ENCODE results near the gene NBPF1.
"Not testable (repeated sequence)": the region's sequence is repeated elsewhere in the genome, so short reads cannot be mapped to it uniquely, and the experiment has no call there.

The NBPF1 gene

DNA sequence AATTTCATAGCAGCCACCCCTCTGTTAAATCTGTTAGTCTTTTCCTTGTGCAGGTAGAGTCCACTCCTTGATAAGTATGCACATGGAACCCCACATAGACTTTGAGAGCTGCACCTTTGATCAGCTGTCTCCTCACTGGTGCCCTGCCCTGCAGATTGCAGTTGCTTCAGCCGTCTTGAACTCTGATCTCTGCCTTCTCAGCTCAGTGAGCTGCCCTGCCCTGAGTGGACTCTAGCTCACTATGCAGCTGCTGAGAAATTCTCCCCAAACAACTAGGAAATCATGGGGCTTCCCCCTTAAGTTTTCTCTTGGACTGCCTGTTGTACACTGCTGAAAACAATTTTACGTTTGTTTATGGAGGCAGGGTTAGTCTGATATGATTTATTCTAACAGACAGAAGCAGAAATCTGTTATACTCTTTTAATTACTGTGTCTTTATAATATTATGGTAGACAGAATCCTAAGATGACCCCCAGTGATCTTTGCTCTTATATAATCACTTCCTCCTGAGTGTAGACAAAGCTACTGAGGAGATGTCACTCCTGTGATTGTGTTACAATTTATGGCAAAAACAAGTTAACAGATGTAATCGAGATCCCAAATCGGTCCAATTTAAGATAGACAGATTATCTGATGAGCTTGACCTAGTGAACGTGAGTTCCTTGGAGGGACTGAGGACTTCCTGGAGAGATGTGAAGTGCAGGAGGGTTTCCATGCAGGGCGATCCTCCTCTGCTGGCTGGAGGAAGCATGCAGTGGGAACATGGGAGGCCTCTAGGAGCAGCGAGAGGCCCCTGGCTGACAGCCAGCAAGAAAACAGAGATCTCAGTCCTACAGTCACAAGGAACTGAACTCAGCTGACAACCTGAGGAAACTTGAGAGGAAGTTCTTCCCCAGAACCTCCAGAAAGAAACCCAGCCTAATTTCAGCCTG is 12.2 kb downstream of the NBPF1 start:
- H3K9me2 ChIP-seq (ENCODE audit: low read depth, low read length); H3K27me3 ChIP-seq (ENCODE audit: insufficient read depth, low read length); H4K20me1 ChIP-seq (ENCODE audit: insufficient read depth, low read length); H3K36me3 ChIP-seq (ENCODE audit: insufficient read depth, low read length); H3K9ac ChIP-seq (ENCODE audit: low read length); H3K4me1 ChIP-seq (ENCODE audit: insufficient read depth, low read length, severe bottlenecking); H3K4me3 ChIP-seq (ENCODE audit: low read depth, low read length, poor library complexity, severe bottlenecking); H3F3A ChIP-seq (ENCODE audit: insufficient read depth, low read length); H3K9me3 ChIP-seq (ENCODE audit: low read length); H3K79me2 ChIP-seq (ENCODE audit: insufficient read depth, low read length); H3K4me2 ChIP-seq (ENCODE audit: low read length); H3K27ac ChIP-seq (ENCODE audit: low read depth, low read length, poor library complexity, severe bottlenecking); H2AFZ ChIP-seq (ENCODE audit: low read length): not testable (repeated sequence)

DNA sequence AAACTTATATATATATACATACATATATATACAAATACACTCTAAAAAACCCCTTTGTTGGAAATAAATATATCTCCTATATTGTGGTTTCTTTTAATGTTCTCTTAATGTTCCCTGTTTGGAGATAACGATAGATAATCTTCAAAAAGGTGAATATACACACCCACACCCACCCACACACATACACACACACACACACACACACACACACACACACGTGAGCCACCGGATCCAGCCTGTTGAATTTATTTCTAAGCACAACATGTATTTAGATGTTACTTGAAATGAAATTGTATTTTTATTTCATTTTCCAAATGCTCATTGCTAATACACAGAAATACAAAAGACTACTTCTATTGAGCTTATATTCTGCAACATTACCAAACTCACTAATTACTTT is 14.0 kb downstream of the NBPF1 start:
- H3K4me1 ChIP-seq (ENCODE audit: insufficient read depth, low read length, severe bottlenecking); H4K20me1 ChIP-seq (ENCODE audit: insufficient read depth, low read length); H3K4me2 ChIP-seq (ENCODE audit: low read length); H3K4me3 ChIP-seq (ENCODE audit: low read depth, low read length, poor library complexity, severe bottlenecking); H3K9me2 ChIP-seq (ENCODE audit: low read depth, low read length); H3K36me3 ChIP-seq (ENCODE audit: insufficient read depth, low read length); H3K9ac ChIP-seq (ENCODE audit: low read length); H3K27me3 ChIP-seq (ENCODE audit: insufficient read depth, low read length); H2AFZ ChIP-seq (ENCODE audit: low read length); H3F3A ChIP-seq (ENCODE audit: insufficient read depth, low read length); H3K9me3 ChIP-seq (ENCODE audit: low read length); H3K27ac ChIP-seq (ENCODE audit: low read depth, low read length, poor library complexity, severe bottlenecking); H3K79me2 ChIP-seq (ENCODE audit: insufficient read depth, low read length): not testable (repeated sequence)

DNA sequence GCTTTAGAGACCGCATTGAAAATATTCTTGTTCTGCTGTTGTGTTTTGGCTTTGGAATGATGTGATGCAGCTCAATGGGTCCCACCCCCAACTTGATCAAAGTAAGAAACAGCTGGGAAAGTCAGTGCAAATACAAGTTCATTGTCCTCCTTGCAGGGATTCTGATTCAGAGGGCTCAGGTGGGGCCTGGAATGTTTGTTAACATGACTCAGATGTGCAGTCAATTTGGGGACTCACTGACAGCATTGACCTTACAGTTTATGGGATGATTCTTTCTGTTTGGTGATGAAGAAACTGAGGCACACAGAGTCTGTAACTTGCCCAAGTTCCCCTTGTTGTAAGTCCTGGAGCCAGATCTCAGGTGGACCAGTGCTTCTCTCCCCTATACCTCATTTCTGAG is 18.1 kb downstream of the NBPF1 start:
- H3F3A ChIP-seq (ENCODE audit: insufficient read depth, low read length); H3K27ac ChIP-seq (ENCODE audit: low read depth, low read length, poor library complexity, severe bottlenecking): not testable (repeated sequence)

DNA sequence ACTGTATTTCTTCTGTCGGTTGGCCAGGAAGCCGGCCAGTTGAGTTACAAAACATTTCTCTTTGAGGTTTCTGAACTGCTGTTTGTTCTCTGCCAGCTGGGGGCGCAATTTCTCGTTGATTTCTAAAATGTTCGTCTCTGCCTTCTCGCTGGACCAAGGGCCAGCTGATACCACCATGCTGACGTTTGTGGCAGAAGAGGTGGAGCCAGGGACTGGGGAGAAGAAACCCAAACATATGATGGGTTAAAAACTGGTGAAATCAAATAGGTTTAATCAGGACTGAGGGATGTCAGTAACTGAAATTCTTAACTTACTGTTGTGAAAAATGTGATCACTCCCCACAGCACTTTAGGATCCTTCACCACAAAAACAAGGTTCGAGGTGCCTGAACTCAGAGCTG is 21.5 kb downstream of the NBPF1 start:
- not testable (repeated sequence) for H3K9me3 ChIP-seq (ENCODE audit: low read length); H3K27me3 ChIP-seq (ENCODE audit: insufficient read depth, low read length); H3K4me3 ChIP-seq (ENCODE audit: low read depth, low read length, poor library complexity, severe bottlenecking); H3K4me1 ChIP-seq (ENCODE audit: insufficient read depth, low read length, severe bottlenecking); H3K9ac ChIP-seq (ENCODE audit: low read length); H4K20me1 ChIP-seq (ENCODE audit: insufficient read depth, low read length); H3K36me3 ChIP-seq (ENCODE audit: insufficient read depth, low read length); H3K27ac ChIP-seq (ENCODE audit: low read depth, low read length, poor library complexity, severe bottlenecking); H3K9me2 ChIP-seq (ENCODE audit: low read depth, low read length); H3K79me2 ChIP-seq (ENCODE audit: insufficient read depth, low read length); H3F3A ChIP-seq (ENCODE audit: insufficient read depth, low read length); H3K4me2 ChIP-seq (ENCODE audit: low read length); H2AFZ ChIP-seq (ENCODE audit: low read length)

More for the DNA sequence above, 18.1 kb downstream of the NBPF1 start:
- H3K9me2 ChIP-seq (ENCODE audit: low read depth, low read length); H3K4me3 ChIP-seq (ENCODE audit: low read depth, low read length, poor library complexity, severe bottlenecking); H2AFZ ChIP-seq (ENCODE audit: low read length); H3K36me3 ChIP-seq (ENCODE audit: insufficient read depth, low read length); H3K9ac ChIP-seq (ENCODE audit: low read length); H3K79me2 ChIP-seq (ENCODE audit: insufficient read depth, low read length); H3K4me1 ChIP-seq (ENCODE audit: insufficient read depth, low read length, severe bottlenecking); H3K9me3 ChIP-seq (ENCODE audit: low read length); H4K20me1 ChIP-seq (ENCODE audit: insufficient read depth, low read length); H3K27me3 ChIP-seq (ENCODE audit: insufficient read depth, low read length); H3K4me2 ChIP-seq (ENCODE audit: low read length): not testable (repeated sequence)

DNA sequence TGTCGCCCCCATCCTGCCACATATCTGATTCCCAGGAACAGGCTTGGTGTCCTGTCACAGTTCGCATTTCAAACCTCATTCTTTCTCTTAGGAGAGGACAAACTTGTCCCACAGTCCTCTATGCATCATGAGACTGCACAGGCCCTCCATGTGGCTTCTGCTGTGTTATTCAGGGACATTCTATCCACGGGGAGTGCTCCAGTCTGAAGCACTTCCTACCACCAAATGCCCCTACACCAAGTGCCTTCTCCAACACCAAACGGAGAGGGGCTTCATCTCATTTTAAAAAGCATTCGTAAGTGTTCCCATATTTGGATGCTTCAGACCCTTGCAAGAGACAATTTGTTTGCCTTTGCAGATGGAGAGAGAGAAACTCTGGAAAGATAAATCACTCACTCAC is 25.3 kb downstream of the NBPF1 start:
- H3K4me2 ChIP-seq (ENCODE audit: low read length); H3K27ac ChIP-seq (ENCODE audit: low read depth, low read length, poor library complexity, severe bottlenecking); H4K20me1 ChIP-seq (ENCODE audit: insufficient read depth, low read length); H2AFZ ChIP-seq (ENCODE audit: low read length); H3K9me2 ChIP-seq (ENCODE audit: low read depth, low read length); H3F3A ChIP-seq (ENCODE audit: insufficient read depth, low read length); H3K4me3 ChIP-seq (ENCODE audit: low read depth, low read length, poor library complexity, severe bottlenecking); H3K9me3 ChIP-seq (ENCODE audit: low read length); H3K79me2 ChIP-seq (ENCODE audit: insufficient read depth, low read length); H3K36me3 ChIP-seq (ENCODE audit: insufficient read depth, low read length); H3K9ac ChIP-seq (ENCODE audit: low read length); H3K27me3 ChIP-seq (ENCODE audit: insufficient read depth, low read length); H3K4me1 ChIP-seq (ENCODE audit: insufficient read depth, low read length, severe bottlenecking): not testable (repeated sequence)

DNA sequence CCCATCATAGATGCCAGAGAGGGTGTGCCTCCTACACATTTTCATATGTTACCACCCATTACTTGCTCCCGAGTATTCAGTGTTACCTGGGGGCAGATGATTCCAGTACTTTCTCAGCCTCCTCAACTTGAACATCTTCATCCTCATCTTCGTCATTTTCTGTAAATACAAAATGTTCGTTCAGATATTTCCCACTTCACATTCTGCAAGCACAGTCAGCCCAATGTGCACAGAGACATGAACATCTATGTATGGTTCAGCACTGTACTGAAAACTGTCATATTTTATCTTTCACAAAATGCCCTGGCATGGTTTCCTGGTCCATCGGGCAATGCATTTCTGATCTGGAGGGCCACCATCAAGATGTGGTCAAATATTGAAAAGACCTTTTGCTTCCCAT is 25.7 kb downstream of the NBPF1 start:
- H3K79me2 ChIP-seq (ENCODE audit: insufficient read depth, low read length); H4K20me1 ChIP-seq (ENCODE audit: insufficient read depth, low read length); H3K9ac ChIP-seq (ENCODE audit: low read length); H2AFZ ChIP-seq (ENCODE audit: low read length); H3K4me2 ChIP-seq (ENCODE audit: low read length); H3K4me1 ChIP-seq (ENCODE audit: insufficient read depth, low read length, severe bottlenecking); H3K27me3 ChIP-seq (ENCODE audit: insufficient read depth, low read length); H3K27ac ChIP-seq (ENCODE audit: low read depth, low read length, poor library complexity, severe bottlenecking); H3K9me3 ChIP-seq (ENCODE audit: low read length); H3K4me3 ChIP-seq (ENCODE audit: low read depth, low read length, poor library complexity, severe bottlenecking); H3K9me2 ChIP-seq (ENCODE audit: low read depth, low read length); H3K36me3 ChIP-seq (ENCODE audit: insufficient read depth, low read length); H3F3A ChIP-seq (ENCODE audit: insufficient read depth, low read length): not testable (repeated sequence)

DNA sequence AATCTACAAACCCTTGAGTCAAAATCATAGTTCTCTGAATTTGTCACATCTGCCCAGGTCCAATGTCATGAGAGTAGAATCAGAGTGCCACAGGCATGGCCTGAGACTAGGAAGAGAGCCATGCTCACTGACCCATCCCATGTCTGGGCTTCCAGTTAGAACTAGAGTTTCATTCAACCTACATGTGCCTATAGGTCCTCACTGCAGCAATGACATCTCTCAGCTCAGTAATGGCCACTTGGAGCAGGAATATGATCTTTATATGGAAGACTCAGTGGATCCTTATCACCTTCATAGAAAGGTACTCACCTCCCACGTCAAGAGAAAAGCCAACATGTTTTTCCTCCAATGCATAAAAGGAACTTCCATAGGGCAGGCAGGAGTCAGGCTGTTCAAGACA is 48.0 kb downstream of the NBPF1 start:
- H3K4me1 ChIP-seq (ENCODE audit: insufficient read depth, low read length, severe bottlenecking); H2AFZ ChIP-seq (ENCODE audit: low read length); H3F3A ChIP-seq (ENCODE audit: insufficient read depth, low read length); H3K9me3 ChIP-seq (ENCODE audit: low read length); H3K79me2 ChIP-seq (ENCODE audit: insufficient read depth, low read length); H3K27ac ChIP-seq (ENCODE audit: low read depth, low read length, poor library complexity, severe bottlenecking); H3K4me3 ChIP-seq (ENCODE audit: low read depth, low read length, poor library complexity, severe bottlenecking); H4K20me1 ChIP-seq (ENCODE audit: insufficient read depth, low read length); H3K9ac ChIP-seq (ENCODE audit: low read length); H3K27me3 ChIP-seq (ENCODE audit: insufficient read depth, low read length); H3K36me3 ChIP-seq (ENCODE audit: insufficient read depth, low read length); H3K4me2 ChIP-seq (ENCODE audit: low read length); H3K9me2 ChIP-seq (ENCODE audit: low read depth, low read length): not testable (repeated sequence)

DNA sequence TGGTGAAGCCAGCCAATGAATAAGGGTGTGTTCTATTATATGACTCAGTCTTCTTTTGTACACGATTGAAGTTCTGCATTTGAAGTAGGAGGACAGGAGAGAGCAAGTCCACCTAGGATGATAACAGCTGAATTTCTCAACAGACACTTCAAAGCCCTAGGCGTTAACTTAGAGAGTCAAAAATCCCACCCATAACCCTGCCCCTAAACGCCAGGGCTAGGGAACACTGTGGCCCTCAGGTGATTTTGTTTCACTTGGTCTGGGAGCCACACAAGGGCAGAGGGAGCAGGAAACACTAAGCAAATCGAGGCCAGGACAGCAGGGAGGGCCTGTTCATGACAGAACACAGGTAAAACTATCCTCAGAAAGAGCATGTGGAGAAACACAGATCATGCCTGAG is 52.3 kb downstream of the NBPF1 start:
- H3K27me3 ChIP-seq (ENCODE audit: insufficient read depth, low read length); H3K9ac ChIP-seq (ENCODE audit: low read length); H3K36me3 ChIP-seq (ENCODE audit: insufficient read depth, low read length); H2AFZ ChIP-seq (ENCODE audit: low read length); H3K27ac ChIP-seq (ENCODE audit: low read depth, low read length, poor library complexity, severe bottlenecking); H3K79me2 ChIP-seq (ENCODE audit: insufficient read depth, low read length); H3K4me2 ChIP-seq (ENCODE audit: low read length); H3K9me2 ChIP-seq (ENCODE audit: low read depth, low read length); H4K20me1 ChIP-seq (ENCODE audit: insufficient read depth, low read length); H3K9me3 ChIP-seq (ENCODE audit: low read length); H3K4me3 ChIP-seq (ENCODE audit: low read depth, low read length, poor library complexity, severe bottlenecking); H3K4me1 ChIP-seq (ENCODE audit: insufficient read depth, low read length, severe bottlenecking); H3F3A ChIP-seq (ENCODE audit: insufficient read depth, low read length): not testable (repeated sequence)

Data from OCI-LY1 (cell line).